ENCODE data around the gene ARHGEF11.
A peak's percentile ranks its signal among the peaks of the same experiment; 100 is the strongest.

DNA sequence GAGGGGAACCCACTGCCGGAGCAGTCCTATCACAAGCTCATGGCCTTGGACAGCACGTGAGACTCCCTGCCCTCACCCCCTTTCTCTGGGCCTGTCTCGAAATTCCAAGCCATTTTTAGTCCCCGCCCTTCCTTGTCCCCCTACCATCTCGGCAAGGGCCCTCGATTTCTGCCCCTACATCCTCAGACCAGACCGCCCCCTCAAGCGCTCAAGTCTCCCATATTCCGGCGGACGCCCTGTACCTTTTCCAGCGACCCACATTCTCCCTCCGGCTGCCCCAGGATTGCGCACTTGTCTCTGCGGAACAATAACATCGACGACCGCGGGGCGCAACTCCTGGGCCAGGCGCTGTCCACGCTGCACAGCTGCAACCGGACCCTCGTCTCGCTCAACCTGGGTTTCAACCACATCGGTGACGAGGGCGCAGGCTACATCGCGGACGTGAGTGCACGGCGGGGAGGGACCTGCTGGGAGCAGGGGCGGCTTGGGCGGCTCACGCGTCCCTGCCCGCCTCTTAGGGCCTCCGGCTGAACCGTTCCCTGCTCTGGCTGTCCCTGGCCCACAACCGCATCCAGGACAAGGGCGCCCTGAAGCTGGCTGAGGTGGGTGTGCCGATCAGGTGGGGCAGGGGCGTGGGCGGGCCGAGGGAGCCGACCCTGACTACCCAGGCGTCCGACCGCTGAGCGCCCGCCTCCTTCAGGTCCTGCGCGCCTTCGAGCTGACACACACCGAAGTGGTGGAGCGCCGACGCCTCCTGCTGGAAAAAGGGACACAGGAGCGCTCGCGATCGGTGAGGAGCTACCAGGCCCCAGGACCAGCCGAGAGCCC is 118.1 kb downstream of the ARHGEF11 start:
- TF ChIP-seq, protein P1, sequence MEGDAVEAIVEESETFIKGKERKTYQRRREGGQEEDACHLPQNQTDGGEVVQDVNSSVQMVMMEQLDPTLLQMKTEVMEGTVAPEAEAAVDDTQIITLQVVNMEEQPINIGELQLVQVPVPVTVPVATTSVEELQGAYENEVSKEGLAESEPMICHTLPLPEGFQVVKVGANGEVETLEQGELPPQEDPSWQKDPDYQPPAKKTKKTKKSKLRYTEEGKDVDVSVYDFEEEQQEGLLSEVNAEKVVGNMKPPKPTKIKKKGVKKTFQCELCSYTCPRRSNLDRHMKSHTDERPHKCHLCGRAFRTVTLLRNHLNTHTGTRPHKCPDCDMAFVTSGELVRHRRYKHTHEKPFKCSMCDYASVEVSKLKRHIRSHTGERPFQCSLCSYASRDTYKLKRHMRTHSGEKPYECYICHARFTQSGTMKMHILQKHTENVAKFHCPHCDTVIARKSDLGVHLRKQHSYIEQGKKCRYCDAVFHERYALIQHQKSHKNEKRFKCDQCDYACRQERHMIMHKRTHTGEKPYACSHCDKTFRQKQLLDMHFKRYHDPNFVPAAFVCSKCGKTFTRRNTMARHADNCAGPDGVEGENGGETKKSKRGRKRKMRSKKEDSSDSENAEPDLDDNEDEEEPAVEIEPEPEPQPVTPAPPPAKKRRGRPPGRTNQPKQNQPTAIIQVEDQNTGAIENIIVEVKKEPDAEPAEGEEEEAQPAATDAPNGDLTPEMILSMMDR (conservative IDR thresholded peaks at IDR 0.05; ENCODE audit: low read depth, low read length) = peak; percentile 81
- TF ChIP-seq EZH2 (IDR thresholded peaks at IDR 0.05; ENCODE audit: borderline replicate concordance, low read depth, low read length, poor library complexity, severe bottlenecking) = no peak
